D721Med (cell line): ENCODE data around the gene SDC3.
A peak's percentile ranks its signal among the peaks of the same experiment; 100 is the strongest.

Experiments
- DNase-seq: peaks from one replicate; pipeline ENCODE4 v3.0.0; 2011; ENCODE audit warnings: low spot score; ENCODE audit not compliant: insufficient read length
- FAIRE-seq: peaks from 2 replicates; lab custom pipeline; 2011; peaks lifted over from hg19 to GRCh38; lab: Jason Lieb, UNC
- TF ChIP-seq, protein P1 (sequence below): IDR thresholded peaks from 2 replicates; pipeline ENCODE4 v1.5.1; 2012; ENCODE audit warnings: mild to moderate bottlenecking, control low read depth; ENCODE audit not compliant: insufficient read depth; ENCODE audit errors: missing control alignments

The SDC3 gene

DNA sequence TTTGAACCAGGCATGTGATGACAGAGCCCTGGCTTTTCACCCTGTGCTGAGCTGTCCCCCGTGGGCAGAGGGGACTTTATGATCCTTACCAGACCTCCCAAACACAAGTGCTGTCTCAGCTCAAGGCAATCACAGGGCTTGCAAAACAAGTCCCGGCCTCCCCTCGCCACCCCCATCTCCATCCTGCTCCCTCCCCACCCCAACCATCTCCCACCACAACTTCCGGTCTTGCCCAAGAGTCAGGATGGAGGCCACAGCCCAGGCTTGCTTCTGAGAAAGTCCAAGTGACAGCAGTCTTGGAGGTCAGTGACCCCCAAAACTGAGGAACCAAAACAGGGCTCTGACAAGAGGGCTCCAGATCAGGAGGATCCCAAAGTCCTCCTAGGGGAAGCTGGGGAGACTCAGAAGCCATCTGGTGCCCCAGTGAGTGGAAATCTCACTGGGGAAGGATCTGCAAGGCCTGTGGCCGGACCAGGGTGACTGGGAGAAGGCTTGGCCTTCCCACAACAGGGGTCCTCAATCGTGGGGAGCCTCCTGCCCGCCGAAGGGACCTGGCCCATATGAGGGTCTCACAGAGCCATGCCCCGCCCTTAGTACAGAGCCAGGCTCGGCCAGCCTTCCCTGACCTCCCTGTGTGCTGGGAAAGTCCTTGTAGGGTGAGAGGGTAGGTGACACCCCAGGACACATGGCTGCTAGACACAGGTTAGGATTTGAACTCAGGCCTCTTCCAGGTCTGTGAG, 4.5 kb upstream of the SDC3 start:
- FAIRE-seq (no peak), DNase-seq (no peak)
- TF ChIP-seq, protein P1, sequence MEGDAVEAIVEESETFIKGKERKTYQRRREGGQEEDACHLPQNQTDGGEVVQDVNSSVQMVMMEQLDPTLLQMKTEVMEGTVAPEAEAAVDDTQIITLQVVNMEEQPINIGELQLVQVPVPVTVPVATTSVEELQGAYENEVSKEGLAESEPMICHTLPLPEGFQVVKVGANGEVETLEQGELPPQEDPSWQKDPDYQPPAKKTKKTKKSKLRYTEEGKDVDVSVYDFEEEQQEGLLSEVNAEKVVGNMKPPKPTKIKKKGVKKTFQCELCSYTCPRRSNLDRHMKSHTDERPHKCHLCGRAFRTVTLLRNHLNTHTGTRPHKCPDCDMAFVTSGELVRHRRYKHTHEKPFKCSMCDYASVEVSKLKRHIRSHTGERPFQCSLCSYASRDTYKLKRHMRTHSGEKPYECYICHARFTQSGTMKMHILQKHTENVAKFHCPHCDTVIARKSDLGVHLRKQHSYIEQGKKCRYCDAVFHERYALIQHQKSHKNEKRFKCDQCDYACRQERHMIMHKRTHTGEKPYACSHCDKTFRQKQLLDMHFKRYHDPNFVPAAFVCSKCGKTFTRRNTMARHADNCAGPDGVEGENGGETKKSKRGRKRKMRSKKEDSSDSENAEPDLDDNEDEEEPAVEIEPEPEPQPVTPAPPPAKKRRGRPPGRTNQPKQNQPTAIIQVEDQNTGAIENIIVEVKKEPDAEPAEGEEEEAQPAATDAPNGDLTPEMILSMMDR, result no peak

- DNase-seq (no peak), FAIRE-seq (no peak)
- TF ChIP-seq, protein P1, result no peak
These were observed 3.7 kb upstream of the SDC3 start for GRCh38 chr1:30912224-30912623.

DNA sequence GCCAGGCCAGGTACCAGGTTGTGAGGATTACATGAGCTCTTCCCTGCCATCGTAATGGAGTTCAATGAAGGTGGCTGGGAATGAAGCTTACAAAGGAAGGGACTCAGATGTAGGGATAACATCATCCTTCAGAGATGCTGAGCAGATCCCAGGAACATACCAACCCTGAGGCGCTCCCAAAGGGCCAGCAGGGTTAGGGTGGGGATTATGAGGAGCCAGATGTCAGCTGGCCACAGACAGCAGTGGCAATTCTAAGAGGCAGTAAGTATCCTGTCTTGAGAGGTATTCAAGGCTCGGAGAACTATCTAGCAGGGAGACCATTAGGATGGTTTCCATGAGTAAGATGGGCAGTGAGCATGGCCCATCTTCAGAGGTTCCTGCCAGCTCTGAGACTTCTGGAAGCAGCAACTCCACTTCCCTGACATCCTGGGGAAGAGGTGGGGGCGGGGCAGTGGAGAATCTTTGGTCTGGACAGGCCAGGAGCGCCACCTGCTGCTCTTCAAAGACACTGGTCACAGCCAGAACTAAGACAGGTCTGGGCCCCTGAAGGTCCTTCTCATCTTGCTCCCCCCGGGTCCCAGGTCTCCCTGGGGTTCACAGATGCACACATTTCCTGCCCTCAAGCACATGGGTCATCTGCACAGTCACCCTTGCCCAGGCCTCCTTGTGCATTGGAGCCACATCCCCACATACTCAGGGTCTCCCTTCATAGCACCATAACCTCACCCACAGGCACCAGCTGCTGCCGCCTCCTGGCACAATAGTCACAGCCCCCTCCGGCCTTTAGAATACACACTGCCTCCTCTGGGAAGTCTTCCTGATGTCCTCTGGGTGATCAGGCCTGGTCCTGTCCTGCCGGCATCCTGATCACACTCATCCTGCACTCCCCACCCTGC, 2.7 kb upstream of the SDC3 start:
- FAIRE-seq (no peak), DNase-seq (peak; percentile 63)
- TF ChIP-seq, protein P1, result peak; percentile 85

GRCh38 chr1:30909365-30910068, 959 bp upstream of the SDC3 start:
- FAIRE-seq (no peak), DNase-seq (no peak)
- TF ChIP-seq, protein P1, result no peak

DNA sequence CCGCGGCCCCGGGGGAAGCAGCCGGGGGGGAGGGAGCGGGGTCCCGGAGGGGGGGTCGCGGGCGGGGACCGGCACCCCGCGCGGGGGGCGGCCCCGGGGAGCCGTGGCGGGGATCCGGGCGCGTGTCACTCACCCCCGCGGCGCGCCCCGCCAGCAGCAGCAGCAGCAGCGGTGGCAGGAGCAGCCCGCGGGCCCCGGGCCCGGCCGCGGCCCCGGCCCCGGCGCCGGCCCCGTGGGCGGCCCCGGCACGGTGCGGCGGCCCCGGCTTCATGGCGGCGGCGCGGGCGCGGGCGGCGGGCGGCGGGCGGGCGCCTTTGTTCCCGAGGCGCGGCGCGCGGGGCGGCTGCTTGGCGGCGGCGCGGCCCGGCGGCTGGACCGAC, 252 bp downstream of the SDC3 start:
- TF ChIP-seq, protein P1, result no peak
- no peak for DNase-seq
- no peak for FAIRE-seq

DNA sequence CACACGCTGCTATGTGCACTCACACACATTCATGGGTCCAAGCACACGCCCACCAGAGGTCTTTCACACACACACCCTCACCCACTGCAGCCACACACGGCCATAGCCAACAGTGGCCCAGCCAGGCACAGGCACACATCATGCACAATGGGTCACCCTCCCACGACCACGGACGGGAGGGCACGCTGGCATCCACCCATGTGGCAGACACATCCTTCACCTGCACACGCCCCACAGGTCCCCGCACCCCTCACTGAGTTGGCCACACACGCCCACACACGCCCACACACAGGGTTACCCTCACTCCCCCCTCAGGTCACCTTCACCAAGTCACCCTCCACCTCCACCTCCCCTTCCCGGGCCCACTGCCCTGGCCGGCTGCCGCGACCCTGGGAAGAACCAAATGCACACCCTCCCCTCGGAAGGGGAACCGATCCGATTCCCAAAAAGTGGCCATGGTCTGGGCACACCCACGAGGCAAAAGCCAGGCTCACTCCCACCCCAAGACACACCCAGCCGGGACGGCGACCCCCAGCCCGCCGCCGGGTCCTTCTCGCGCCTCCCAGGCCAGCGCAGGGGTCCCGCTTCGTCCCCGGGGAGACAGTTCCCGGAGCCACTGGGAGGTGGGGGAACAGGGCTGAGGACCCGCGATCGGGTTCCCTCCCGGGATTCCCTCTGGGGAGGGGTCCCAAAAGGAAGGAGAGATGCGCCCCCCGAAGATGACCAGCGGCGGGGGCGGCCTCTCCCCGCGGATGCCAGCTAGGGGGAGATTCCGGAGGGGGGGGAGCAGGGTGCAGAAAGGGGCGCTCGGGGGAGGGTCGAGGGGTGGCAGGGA, 860 bp downstream of the SDC3 start:
- no peak for FAIRE-seq
- TF ChIP-seq, protein P1, result no peak
- DNase-seq, result no peak
